Cardiac fibroblast (primary cell): ENCODE measurements around the gene PPP1R16B.

Experiments used
- DNase-seq, 2 donors: peaks; one replicate each; pipeline versions ENCODE4 v3.0.0 to v3.0.0-alpha.2; 2010; ENCODE audit warnings: low read depth in 2 of 2
- H3K4me3 ChIP-seq, 2 donors: replicated peaks in 1 of 2; 1 replicate in 1 of 2; 2 replicates in 1 of 2; pipeline ENCODE4 v1.5.1; 2011; ENCODE audit warnings: low read depth in 2 of 2, low read length in 2 of 2, mild to moderate bottlenecking in 2 of 2, moderate library complexity in 1 of 2
- TF ChIP-seq, protein P1 (sequence below): IDR thresholded peaks from one replicate; pipeline ENCODE4 v1.5.1; 2011; ENCODE audit warnings: low read depth, mild to moderate bottlenecking, low read length, inconsistent platforms

PPP1R16B gene

DNA sequence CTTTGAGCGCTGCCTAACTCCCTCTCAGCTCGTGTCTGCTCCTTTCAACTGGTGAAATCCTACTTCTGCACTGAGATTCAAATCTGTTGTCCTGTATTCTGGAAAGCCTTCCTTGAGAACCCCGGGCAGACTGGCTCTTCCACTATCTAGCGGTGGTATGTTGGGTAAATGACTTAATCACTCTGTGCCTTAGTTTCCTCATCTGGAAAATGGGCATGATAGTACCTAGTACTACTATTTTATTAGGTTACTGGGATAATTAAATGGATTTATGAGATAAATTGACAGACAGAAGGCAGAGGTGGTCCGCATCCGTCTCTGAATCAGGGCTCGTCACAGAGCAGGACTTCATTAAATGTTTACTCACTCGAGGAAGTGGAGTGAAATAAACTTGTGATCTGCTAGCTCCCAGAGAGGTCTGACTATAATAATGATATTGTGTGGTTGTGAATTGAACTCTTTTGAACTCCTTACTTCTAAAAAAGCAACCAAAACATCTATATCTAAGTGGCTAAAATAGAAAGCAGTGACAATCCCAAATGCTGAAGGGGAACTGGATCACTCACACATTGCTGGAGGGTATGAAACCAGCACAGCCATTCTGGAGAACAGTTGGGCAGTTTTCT, 26.6 kb downstream of the PPP1R16B start:
- TF ChIP-seq, protein P1, sequence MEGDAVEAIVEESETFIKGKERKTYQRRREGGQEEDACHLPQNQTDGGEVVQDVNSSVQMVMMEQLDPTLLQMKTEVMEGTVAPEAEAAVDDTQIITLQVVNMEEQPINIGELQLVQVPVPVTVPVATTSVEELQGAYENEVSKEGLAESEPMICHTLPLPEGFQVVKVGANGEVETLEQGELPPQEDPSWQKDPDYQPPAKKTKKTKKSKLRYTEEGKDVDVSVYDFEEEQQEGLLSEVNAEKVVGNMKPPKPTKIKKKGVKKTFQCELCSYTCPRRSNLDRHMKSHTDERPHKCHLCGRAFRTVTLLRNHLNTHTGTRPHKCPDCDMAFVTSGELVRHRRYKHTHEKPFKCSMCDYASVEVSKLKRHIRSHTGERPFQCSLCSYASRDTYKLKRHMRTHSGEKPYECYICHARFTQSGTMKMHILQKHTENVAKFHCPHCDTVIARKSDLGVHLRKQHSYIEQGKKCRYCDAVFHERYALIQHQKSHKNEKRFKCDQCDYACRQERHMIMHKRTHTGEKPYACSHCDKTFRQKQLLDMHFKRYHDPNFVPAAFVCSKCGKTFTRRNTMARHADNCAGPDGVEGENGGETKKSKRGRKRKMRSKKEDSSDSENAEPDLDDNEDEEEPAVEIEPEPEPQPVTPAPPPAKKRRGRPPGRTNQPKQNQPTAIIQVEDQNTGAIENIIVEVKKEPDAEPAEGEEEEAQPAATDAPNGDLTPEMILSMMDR: no peak
- DNase-seq: no peak
- no peak overlapping the region for H3K4me3 ChIP-seq

DNA sequence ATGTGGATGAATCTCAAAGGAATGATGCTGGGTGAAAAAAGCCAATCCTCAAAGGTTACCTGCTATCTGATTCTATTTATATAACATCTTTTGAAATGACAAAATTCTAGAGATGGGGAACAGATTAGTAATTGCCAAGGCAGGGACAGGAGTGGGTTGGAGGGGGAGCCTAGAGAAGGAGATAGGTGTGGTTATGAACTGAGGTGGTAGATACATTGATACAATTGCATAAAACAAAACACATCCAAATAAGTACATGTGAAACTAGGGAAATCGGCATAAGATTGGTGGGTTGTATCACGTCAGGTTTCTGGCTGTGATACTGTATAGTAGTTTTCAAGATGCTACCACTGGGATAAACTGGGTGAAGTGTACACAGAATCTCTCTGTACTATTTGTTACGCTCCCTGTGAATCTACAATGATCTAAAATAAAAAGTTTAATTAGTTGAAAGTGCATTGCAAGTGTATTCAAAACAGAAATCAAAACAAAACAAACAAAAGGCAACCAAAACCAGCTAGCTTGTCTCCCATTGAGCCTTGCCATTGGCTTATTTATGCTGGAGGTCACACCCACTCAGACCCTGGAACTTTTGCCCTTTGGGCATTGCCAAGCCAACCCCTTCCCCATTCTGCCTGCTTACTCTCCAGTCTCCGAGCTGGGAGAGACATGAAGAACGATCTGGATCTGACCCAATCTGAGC, 27.8 kb downstream of the PPP1R16B start:
- H3K4me3 ChIP-seq: no peak overlapping the region
- no peak for DNase-seq
- TF ChIP-seq, protein P1: no peak

DNA sequence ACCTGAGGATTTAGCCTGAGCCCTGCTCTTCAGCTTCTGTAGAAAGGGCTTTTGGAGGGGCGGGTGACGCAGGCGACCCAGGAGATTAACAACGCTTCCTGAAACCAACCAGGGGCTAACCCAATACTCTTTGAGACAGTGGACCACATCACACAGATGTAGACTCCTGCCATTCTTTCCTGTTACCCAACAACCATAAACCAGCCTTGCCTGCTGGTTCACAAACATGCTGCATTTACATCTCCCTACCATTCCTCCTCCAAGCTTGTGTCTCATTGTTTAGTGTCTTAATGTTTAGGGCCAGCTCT, 28.3 kb downstream of the PPP1R16B start:
- TF ChIP-seq, protein P1: no peak
- no peak for DNase-seq
- H3K4me3 ChIP-seq: no peak overlapping the region

DNA sequence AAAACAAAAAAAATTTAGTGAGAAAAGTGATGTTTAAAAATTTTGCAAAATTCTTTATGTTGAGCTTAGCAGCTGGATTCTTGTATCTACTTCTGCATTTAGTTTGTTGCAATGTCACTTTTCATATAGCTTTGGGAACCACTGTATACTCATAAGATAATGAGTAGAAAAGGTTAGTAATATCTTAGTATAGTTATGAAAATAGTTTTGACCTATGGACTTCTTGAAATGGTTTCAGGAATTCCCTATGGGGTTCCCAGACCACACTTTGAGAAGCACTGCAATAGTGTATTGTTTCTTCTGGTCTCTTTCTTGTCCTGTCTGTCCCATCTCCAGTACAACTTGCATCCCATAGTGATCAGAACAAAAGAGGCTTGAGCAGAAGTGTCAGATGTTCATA, 29.4 kb downstream of the PPP1R16B start:
- DNase-seq: no peak
- TF ChIP-seq, protein P1: no peak
- no peak overlapping the region for H3K4me3 ChIP-seq

DNA sequence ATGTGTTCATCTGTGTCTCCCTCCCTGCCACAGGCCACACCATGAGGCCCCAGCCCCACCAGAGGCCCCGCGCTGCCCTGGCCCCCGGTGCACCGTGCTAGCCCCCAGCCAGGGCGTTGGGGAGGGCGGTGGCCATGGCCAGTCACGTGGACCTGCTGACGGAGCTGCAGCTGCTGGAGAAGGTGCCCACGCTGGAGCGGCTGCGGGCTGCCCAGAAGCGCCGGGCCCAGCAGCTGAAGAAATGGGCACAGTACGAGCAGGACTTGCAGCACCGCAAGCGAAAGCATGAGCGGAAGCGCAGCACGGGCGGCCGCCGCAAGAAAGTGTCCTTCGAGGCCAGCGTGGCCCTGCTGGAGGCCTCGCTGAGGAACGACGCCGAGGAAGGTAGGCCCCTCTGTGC, 30.3 kb downstream of the PPP1R16B start:
- no peak for DNase-seq
- no peak overlapping the region for H3K4me3 ChIP-seq
- TF ChIP-seq, protein P1: no peak

DNA sequence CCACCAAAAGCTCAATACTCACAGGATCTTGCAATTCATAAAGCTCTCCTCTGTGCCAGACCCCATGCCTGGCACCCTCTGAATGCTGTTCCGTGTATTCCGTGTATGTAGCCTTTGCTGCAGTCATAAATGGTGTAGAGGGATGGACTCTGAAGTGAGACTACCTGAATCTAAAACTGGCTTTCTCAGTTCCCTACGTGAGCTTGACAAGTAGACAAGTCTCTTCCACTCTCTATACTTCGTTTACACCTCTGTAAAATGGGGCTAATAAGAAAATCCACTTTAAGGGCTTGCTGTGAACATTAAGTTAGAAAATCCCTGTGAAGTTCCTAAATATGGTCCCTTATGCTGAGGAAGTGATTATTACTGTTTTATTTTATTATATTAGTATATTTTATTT, 31.5 kb downstream of the PPP1R16B start:
- no peak for DNase-seq
- H3K4me3 ChIP-seq: no peak overlapping the region
- TF ChIP-seq, protein P1: no peak
